Erythroblast (primary cell): ENCODE measurements around the gene SSTR3.

Experiments used
- DNase-seq, 2 experiments: peaks; one replicate each; lab custom pipeline; 2025; lab: John Stamatoyannopoulos, UW
- GATA1 ChIP-seq: IDR thresholded peaks from 2 replicates; pipeline ENCODE4 v1.6.1; 2011; ENCODE audit warnings: low read depth, mild to moderate bottlenecking, control low read depth, low read length, moderate library complexity
- POLR2A ChIP-seq: IDR thresholded peaks from 2 replicates; pipeline ENCODE4 v1.6.1; 2011; ENCODE audit warnings: mild to moderate bottlenecking, low read length

SSTR3 gene

GRCh38 chr22:37156686-37157435 is 55.4 kb downstream of the SSTR3 start:
- TF ChIP-seq GATA1 (no peak), POLR2A (no peak)
- no peak for DNase-seq

GRCh38 chr22:37155971-37156370 is 56.3 kb downstream of the SSTR3 start:
- TF ChIP-seq GATA1 = no peak
- no peak for DNase-seq

GRCh38 chr22:37154925-37155712 is 57.2 kb downstream of the SSTR3 start:
- no peak for TF ChIP-seq POLR2A
- TF ChIP-seq GATA1 = no peak
- no peak for DNase-seq
